HG02884 (cell line): Measurements from ENCODE around the gene KRT6C.
"Not testable (repeated sequence)": the region's sequence is repeated elsewhere in the genome, so short reads cannot be mapped to it uniquely, and the experiment has no call there.

ENCODE experiments used
- ATAC-seq: cut with Tn5 transposase; IDR thresholded peaks from one replicate; pipeline ENCODE4 v1.9.1; 2021; ENCODE audit warnings: mild to moderate bottlenecking, moderate library complexity; ENCODE audit not compliant: unreplicated experiment

The KRT6C gene

DNA sequence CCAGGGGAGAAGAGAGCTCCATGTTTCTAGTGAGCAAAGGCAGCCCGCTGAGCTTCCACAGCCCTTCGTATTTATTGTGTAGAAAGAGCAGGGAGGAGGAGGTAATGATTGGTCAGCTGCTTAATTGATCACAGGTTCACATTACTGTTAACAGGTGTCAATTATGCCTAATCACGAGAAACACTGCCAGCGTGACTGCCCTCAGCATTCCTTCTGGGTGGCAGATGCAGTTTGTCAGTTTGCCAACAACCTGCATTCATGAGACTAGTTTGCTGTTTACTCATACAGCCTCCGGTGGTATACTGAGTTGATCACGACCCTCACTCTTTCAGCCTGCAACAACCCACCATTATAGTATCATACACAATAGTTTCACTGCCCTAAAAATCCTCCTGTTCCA, 27.0 kb upstream of the KRT6C start:
- not testable (repeated sequence) for ATAC-seq

DNA sequence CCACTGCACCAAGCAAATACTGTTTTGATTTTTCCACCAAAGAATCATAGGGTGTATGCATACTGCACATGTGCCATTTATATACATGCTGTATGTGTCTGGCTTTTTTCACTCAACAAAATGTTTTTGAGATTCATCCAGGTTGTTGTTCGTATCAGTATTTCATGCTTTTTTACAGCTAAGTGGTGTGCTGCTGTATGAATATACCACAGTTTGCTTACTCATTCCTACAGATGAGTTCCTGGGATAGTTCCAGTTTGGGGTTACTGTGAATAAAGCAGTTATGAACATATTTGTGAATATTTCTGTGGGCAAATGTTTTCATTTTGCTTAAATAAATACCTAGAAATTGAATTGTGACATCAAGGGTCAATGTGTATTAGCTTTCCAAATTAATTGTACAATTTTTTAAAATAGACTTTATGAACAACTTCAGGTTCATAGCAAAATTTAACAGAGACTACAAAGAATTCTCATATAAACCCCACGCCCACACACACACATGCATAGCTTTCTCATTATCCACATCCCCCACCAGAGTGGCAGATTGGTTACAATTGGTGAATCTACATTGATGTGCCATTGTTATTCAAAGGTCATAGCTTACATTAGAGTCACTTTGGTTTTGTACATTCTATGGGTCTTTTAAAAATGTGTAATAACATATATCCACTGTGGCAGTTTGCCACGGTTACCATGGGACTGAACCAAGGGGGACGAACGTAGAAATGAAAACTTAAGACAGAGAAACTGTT, 26.4 kb upstream of the KRT6C start:
- no peak for ATAC-seq

DNA sequence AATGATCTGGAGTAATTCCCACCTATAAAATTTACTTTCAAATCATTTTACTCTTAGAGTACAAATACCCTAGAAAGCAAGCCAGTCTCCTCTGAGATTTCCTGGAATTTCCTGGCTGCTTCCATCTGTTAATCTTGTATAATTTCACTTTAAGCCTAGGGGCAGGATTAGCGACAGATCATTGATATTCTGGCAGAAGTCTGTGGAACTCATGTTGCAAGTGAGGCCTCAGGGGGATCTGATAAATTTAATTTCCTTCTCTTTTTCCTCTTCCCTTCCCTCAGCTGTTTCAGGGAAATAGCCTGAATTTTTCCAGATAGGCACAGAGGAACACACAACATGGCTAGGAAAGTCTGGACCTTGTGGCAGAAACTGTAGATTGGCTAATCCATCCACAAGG, 25.3 kb upstream of the KRT6C start:
- no peak for ATAC-seq

DNA sequence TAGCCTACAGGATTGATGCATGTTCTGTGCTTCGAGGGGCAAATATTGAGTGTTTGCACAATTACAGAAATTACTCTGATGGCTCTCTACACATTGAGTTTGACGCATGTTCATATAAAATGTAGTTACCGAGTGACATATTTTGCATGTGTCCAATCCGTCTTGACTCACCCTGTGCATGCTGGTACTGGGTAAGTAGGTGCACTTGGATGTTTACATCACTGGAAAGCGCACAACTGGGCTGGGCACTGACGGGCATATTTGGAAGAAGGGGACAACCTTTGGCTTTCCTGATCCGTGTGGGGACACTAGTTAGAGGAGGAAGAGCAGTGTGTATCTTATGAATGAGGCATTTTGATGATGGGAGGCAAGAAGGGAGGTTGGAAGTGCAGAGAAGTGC, 24.4 kb upstream of the KRT6C start:
- no peak for ATAC-seq

DNA sequence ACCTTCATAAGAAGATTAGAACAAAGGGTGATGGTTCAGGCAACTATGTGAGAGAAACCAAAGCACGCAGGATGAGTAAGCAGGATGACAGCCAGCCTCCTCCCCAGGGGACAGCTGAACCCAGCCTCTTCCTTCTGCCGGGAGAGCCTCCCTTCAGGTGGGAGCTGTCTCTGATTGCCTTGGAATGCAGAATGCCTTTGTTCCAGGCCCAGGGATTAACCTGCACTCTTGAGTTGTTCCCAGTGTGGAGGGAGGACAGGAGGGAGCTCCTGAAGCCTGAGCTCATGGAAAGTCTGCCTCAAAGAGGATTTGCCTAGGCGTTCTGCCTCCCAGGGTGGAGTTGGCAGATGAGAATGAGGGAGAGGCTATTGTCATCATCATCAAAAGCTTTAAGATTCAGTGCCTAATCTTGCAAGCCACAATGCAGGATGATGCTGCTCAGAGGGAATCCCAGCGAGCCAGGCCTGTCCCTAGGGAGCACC, 23.0 kb upstream of the KRT6C start:
- no peak for ATAC-seq

DNA sequence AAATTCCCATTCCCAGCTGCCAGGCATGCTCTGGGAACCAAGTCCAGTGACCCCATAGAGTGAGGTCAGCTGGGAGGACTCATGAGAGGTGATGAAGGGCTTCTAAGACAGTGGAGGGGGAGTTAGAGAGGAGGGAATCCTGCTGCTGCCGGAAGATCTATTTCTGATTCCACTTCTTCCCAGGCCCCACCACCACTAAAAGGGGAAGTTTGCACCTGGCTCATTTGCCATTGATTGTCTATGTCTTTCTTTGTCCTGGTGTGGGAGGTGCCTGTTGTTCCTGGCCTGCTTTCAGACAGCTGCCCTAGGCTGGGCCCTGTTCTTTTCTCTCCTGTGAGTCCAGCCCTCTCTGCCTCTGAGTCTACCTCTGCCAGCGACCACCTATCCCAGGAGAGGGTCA, 22.4 kb upstream of the KRT6C start:
- ATAC-seq = no peak

DNA sequence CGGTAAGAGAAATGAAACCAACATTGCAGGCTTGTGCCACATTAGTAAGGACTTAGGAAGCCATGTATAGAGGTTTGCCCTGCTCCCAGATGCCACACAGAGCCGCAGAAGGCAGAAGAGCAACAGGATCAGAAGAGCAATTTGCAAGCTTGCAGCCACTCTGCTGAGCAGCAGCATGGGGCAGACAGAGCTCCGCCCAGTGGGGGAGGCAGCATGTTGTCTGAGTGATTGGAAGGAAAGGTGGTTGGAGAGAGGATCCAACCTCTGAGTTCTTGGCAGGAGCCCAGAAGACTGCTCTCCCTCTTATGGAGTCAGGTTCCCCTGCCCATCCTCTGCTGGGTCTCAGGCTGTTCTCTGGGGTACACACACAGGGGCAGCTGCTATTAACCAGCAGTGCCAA, 21.8 kb upstream of the KRT6C start:
- no peak for ATAC-seq

DNA sequence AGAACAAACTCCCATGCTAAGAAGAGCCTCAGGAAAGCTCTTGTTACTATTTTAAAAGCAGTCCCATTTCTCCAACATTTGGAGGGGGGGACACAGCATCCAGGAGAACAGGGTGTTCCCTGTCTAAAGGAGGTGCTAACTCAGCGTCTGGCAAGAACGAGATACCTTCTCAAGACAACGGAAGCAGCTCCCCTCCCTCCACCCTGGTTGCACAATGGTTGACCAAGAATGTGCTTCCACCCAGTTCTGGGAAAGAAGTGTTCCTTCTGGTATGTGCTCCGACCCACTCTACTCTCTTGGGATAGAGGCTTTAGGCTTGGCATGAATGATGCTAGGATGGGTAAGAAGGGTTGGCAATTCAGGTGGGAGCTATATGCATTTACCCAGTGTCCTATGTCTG, 20.9 kb upstream of the KRT6C start:
- no peak for ATAC-seq

DNA sequence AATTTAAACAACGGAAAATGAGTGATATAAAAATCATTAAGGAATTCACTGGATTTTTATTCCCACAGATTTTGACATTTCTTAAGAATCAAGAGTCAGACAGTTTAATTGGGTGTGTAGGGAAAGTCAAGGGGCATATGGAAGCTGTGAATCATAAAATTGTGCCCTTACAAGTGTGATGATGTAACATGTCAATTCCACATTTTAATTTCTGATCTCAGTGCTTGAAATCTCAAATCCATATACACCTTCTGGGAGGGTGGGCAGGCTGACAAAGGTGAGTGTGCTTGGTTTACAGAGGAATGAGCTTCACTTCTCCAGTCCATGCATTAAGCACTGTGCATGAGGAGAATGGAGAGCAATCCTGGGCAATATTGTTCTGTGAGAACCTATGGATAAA, 20.5 kb upstream of the KRT6C start:
- no peak for ATAC-seq

DNA sequence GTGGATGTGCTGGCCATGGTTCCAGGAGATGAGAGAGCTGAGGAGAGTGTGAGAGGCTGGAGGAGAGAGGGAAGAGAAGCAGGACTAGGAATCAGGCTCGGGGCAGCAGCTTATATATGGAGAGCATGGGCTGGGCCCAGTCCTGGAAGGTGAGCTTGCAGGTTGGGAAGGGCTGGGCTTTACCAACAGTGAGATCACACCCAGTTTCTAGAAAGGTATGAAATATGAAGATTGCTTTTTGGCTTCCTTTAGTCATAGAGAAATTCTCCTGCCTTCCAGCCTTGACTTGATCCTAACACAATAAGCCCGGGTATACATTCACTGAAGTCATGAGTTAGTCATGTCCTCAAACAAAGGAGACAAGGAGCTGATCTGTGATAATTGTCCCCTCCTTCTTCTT, 19.6 kb upstream of the KRT6C start, which contains the start of gene KRT6A:
Gene KRT6A, minus strand, starts transcription at position 86 of the 400 bp plus-strand sequence. Its CDS starts 69 bp downstream, at position 17.
- no peak for ATAC-seq

DNA sequence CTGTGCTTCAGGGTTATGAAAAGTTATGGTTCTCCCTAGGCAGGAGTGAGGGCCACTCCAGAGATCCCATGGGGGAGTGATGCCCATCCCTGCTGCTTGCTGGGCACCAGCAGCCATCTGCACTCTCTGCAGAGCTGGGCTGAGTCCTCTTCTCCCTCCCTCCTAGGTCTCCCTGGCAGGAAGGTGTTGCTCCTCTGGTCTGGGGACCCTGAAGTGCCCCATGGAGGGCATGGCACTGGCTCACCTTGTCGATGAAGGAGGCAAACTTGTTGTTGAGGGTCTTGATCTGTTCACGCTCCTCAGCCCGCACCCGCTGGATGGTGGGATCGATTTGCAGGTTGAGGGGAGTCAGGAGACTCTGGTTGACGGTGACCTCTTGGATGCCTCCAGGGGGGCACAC, 18.8 kb upstream of the KRT6C start:
- ATAC-seq = not testable (repeated sequence)

DNA sequence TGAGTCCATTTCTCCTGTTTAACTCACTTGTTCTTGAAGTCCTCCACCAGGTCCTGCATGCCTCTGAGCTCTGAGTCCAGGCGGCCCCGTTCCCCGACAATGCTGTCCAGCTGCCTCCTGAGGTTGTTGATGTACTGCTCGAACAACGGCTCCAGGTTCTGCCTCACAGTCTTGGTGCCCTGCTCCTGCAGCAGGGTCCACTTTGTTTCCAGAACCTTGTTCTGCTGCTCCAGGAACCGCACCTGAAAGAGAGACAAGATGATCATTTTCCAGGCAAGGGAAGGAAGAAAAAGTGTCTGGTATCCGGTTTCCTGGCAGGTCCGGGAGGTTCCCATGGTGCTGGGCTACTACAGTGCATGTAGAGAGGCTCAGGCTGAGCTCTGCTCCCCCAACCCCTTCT, 17.9 kb upstream of the KRT6C start:
- not testable (repeated sequence) for ATAC-seq

DNA sequence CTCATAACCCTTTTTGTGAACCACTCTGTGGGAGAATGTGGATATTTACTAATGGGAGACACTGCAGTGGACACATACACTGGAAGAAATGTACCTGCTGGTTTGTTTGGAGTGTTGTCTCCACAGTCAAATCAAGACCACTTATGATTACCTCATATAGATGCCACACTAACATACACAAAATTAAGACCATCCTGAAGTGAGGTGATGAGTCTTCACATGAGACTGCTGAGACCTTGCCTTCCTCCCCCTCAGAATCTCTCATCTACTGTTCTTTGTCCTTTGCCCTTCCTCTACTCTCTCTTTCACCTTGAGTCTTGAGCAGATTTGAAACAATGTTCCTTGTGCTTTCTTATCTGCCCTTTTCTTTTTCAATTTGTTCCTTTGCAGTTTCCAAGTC, 15.1 kb upstream of the KRT6C start:
- no peak for ATAC-seq

DNA sequence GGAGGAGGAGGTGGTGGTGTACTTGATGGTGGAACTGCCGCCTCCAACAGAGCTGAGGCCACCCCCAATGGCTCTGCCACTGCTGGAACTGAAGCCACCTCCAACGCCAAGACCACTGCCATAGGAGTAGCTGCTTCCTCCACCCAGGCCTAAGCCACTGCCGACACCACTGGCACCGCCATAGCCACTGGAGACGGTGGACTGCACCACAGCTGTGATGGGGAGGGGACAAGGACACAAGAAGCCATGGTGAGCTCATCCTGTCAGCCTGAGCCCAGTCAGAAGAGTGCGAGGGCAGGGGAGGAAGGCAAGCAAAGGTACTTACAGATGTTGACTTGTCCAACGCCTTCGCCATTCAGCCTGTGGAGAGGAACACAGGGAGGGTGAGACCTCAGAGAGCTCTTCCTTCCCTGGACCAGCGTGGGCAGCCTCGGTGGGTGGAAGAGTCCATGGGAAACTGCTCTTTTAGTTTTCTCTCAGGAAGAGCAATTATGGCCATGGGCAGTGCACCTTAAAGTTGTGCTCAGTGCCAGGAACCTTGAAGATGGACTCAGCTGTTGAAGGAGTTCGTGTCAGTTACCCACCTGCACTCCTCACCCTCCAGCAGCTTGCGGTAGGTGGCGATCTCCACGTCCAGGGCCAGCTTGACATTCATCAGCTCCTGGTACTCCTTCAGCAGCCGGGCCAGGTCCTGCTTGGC, 14.3 kb upstream of the KRT6C start:
- not testable (repeated sequence) for ATAC-seq

DNA sequence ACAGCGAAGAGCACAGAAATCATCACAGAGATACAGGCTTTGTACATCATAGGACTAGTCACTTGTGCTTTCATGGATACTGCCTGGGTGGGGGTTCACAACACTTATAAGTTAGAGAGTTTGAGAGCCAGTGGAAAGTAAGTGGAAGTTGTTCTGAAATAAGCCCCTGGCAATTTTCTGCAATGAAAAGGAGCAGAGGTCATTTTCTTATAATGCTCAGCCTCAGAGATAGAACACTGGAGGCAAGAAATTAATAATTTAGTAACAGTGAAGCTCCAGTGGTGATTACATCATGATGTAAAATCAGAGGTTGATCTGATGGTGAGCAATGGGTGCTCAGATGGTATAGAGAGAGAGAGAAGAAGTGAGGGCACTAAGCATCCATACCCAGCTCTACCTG, 13.6 kb upstream of the KRT6C start:
- ATAC-seq = no peak

DNA sequence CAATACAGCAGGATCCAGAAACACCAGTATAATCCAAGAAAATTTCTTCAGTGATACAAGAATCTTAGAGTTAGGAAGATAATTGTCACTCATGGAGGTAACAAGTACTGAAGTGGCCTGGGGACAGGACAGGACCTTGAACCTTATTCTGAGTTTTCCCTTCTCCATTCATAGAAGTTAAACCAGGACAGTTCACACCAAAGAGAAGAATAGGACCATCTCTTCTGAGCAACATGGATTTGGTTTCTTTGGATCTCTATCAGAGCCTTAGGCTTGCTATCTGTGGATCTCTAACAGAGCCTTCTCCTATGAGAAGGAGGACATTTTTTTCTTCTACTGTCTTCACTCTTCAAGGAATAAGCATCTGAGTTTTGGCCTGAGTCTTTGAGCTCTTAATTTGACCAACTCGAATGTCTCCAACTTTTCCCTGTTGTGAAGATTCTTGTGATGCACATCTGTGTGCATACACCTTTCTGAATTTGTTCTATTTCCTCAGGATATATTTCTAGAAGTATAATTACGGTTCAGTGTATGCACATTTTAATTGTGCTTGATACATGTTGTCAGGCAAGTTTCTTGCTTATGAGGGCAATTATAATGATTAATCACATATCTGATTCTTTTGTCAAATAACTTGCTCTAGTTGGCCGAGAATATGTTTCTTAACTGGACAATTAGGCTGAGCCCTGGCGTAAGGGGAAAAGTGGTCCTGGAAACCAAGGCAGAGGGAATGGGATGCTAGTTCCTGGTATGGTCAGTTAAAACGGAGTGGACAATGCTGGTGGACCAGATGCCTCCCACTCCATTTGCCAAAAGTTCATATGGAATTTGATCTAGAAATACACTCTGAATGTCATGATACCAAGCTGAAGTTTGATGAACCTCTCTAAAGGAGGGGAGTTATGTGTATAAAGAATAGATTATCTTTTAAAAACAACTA, 12.8 kb upstream of the KRT6C start:
- no peak for ATAC-seq

DNA sequence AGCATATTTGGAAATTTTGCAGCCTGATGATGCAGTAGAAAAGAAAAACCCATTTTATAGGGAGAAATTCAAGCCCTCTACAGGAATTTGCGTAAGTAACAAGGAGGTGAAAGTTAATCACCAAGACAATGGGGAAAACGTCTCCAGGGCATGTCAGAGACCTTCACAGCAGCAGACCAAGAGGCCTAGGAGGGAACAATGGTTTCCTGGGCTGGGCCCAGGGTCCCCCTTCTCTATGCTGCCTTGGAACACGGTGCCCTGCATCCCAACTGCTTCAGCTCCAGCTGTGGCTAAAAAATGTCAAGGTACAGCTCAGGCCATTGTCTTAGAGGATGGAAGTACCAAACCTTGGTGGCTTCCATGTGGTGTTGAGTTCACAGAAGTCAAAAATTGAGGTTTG, 6.5 kb upstream of the KRT6C start:
- ATAC-seq = no peak

DNA sequence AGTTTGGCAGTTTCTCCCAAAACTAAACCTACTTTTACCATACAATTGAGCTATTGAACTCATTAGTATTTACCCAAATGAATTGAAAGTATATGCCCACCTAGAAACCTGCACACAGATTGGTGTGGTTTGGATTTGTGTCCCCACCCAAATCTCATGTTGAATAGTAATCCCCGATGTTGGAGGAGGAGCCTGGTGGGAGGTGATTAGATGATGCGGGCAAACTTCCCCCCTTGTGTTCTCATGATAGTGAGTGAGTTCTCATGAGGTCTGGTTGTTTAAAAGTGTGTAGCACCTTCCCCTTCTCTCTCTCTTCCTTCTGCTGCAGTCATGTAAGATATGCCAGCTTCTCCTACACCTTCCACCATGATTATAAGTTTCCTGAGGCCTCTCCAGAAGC, 4.0 kb upstream of the KRT6C start:
- ATAC-seq = no peak

DNA sequence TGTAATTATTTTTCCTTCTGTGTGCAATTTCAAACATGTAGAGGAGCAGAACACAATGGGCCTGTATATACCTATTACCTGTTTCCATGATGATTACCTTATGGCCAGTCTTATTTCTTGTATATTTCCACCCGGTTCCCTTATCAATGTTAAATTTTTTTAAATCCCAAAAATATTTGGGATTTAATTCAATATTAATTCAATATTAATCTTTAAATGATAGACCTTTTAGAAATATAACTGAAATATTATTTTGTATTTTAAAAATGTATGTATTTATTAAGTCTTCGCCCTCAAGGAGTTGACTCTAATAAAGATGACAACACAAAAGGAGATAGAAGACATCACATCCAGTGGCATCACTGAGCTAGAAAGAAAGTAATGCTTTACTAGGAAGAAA, 607 bp upstream of the KRT6C start:
- no peak for ATAC-seq

DNA sequence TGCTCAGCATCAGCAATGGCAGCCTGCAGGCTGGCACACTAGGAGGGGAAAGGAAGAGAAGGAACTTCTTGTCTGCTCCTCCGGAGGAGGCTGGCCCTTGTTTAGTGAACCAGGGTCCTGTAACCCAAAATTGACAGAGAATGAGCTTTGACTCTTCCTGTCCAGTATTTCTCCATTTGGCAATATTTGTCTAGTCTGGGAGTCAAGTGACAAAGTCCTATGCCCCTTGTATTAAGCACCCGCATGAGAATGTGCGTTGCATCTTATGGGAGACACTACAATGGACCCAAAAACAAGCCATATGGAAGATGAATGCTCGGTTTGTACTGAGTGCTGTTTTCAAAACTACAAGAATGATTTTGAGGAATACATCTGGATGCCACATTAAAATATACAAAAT, 3.8 kb downstream of the KRT6C start:
- no peak for ATAC-seq

DNA sequence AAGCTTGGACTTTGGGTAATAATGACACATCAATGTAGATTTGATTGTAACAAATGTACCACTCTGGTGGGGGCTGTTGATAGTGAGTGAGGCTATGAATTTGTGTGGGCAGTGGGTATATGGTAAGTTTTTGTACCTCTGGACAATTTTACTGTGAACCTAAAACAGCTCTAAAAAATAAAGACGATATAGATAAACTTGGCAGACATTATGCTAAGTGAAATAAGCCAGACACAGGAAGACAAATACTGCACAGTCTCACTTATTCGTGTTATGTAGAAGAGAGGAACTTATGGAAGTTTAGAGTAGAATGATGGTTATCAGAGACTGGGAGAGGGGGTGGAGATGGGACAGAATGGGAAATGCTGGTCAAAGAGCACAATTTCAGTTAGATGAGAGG, 8.7 kb downstream of the KRT6C start:
- no peak for ATAC-seq
